DOHH2 (cell line): ENCODE measurements around the gene NDUFS7.

Experiments
- H3F3A ChIP-seq: fragments of 200-600 bp; sonication (generic), shearing (Covaris generic); 2 replicates; pipeline ENCODE4 v1.6.0; 2016; ENCODE audit warnings: antibody characterized with exemption, mild to moderate bottlenecking; ENCODE audit not compliant: control insufficient read depth, insufficient read depth
- H3K27ac ChIP-seq: fragments of 200-600 bp; sonication (generic); 2 replicates; pipeline ENCODE4 v1.5.1; 2014; ENCODE audit warnings: low read depth, mild to moderate bottlenecking, low read length, moderate library complexity
- H3K27me3 ChIP-seq: fragments of 200-600 bp; sonication (generic); 2 replicates; pipeline ENCODE4 v1.6.1; 2014; ENCODE audit warnings: mild to moderate bottlenecking, low read length, mixed read lengths; ENCODE audit not compliant: control insufficient read depth
- H3K36me3 ChIP-seq: fragments of 200-600 bp; sonication (generic); 2 replicates; pipeline ENCODE4 v1.6.1; 2014; ENCODE audit warnings: mild to moderate bottlenecking, low read length, moderate library complexity, mixed read lengths; ENCODE audit not compliant: control insufficient read depth
- H3K4me1 ChIP-seq: fragments of 200-600 bp; sonication (generic); 2 replicates; pipeline ENCODE4 v1.6.1; 2014; ENCODE audit warnings: mild to moderate bottlenecking, low read length, mixed read lengths; ENCODE audit not compliant: control insufficient read depth
- H3K4me2 ChIP-seq: fragments of 200-600 bp; sonication (generic); 2 replicates; pipeline ENCODE4 v1.6.0; 2014; ENCODE audit warnings: mild to moderate bottlenecking, low read length, moderate library complexity
- H3K4me3 ChIP-seq: fragments of 200-600 bp; sonication (generic); 2 replicates; pipeline ENCODE4 v1.5.1; 2014; ENCODE audit warnings: mild to moderate bottlenecking, low read length, mixed read lengths
- H3K79me2 ChIP-seq: fragments of 200-600 bp; sonication (generic); 2 replicates; pipeline ENCODE4 v1.6.1; 2014; ENCODE audit warnings: mild to moderate bottlenecking, low read length, mixed read lengths; ENCODE audit not compliant: control insufficient read depth
- H3K9me2 ChIP-seq: fragments of 200-600 bp; sonication (generic); replicated peaks from 2 replicates; pipeline ENCODE4 v1.6.1; 2014; ENCODE audit warnings: mild to moderate bottlenecking, low read length, mixed read lengths; ENCODE audit not compliant: control insufficient read depth
- H3K9me3 ChIP-seq: fragments of 200-600 bp; sonication (generic); 2 replicates; pipeline ENCODE4 v1.6.1; 2014; ENCODE audit warnings: antibody characterized with exemption, low read length, mixed read lengths; ENCODE audit not compliant: control insufficient read depth, insufficient read depth
- H4K20me1 ChIP-seq: fragments of 200-600 bp; sonication (generic); 2 replicates; pipeline ENCODE4 v1.6.0; 2014; ENCODE audit warnings: low read depth, mild to moderate bottlenecking, antibody characterized with exemption, low read length, moderate library complexity; ENCODE audit not compliant: control insufficient read depth, insufficient read depth
- CTCF ChIP-seq: fragments of 200-600 bp; sonication (generic); IDR thresholded peaks from one replicate; pipeline ENCODE4 v1.5.1; 2014; ENCODE audit warnings: antibody characterized with exemption, mild to moderate bottlenecking, low read depth, low read length; ENCODE audit not compliant: poor library complexity, severe bottlenecking
- EZH2phosphoT487 ChIP-seq: fragments of 200-600 bp; sonication (generic); IDR thresholded peaks from 2 replicates; pipeline ENCODE4 v1.6.1; 2017; ENCODE audit warnings: borderline replicate concordance, mild to moderate bottlenecking, antibody characterized with exemption, low read length, moderate library complexity, mixed read lengths

The NDUFS7 gene

GRCh38 chr19:1377965-1378785 is 5.5 kb upstream of the NDUFS7 start:
- no peak overlapping the region for H3K4me2 ChIP-seq
- H3K4me1 ChIP-seq: peaks cover 6% of the 10 kb centered on the region
- H3K27me3 ChIP-seq: no peaks in the 10 kb centered on the region
- H4K20me1 ChIP-seq: no peaks in the 10 kb centered on the region
- no peak for TF ChIP-seq CTCF
- TF ChIP-seq EZH2phosphoT487: no peak
- no peaks in the 10 kb centered on the region for H3K9me3 ChIP-seq
- H3K27ac ChIP-seq: no peak overlapping the region
- peaks cover 14% of the 10 kb centered on the region for H3K36me3 ChIP-seq
- H3K79me2 ChIP-seq: no peaks in the 10 kb centered on the region
- no peak overlapping the region for H3K4me3 ChIP-seq
- no peaks in the 10 kb centered on the region for H3K9me2 ChIP-seq
- H3F3A ChIP-seq: no peaks in the 10 kb centered on the region

GRCh38 chr19:1379126-1379905 is 4.4 kb upstream of the NDUFS7 start:
- H3K9me3 ChIP-seq: no peaks in the 10 kb centered on the region
- no peak overlapping the region for H3K4me2 ChIP-seq
- peaks cover 6% of the 10 kb centered on the region for H3K4me1 ChIP-seq
- H4K20me1 ChIP-seq: no peaks in the 10 kb centered on the region
- TF ChIP-seq CTCF: no peak
- no peak for TF ChIP-seq EZH2phosphoT487
- H3K36me3 ChIP-seq: peaks cover 9% of the 10 kb centered on the region
- H3K9me2 ChIP-seq: no peaks in the 10 kb centered on the region
- H3K27me3 ChIP-seq: no peaks in the 10 kb centered on the region
- H3K79me2 ChIP-seq: peaks cover 6% of the 10 kb centered on the region
- peaks cover 1% of the 10 kb centered on the region; the same call in 1 of the 2 replicates for H3F3A ChIP-seq
- H3K4me3 ChIP-seq: no peak overlapping the region
- H3K27ac ChIP-seq: no peak overlapping the region

DNA sequence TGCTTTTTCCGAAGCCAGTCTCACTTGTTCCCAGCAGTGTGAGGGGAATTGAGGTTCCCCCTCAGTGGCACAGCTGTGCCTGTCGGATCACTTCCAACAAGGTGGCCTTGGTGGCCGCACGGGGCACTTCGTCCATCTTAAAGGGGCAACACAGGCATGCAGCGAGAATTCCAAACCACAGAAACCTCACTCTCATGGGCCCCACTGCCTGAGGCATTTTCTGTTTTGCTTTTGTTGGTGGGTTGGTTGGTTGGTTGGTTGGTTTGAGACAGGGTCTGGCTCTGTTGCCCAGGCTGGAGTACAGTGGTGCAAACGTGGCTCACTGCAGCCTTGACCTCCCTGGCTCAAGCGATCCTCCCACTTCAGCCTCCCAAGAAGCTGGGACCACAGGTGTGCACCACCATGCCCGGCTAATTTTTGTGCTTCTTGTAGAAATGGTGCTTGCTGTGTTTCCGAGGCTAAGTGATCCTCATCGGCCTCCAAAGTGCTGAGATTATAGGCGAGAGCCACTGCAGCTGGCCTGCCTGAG is 3.7 kb upstream of the NDUFS7 start:
- Histone ChIP-seq H3K79me2 (peaks cover 13% of the 10 kb centered on the region), H3K36me3 (peaks cover 10% of the 10 kb centered on the region), H3K27ac (no peak overlapping the region), H3K4me1 (peaks cover 13% of the 10 kb centered on the region), H3F3A (peaks cover 3% of the 10 kb centered on the region; the same call in 1 of the 2 replicates), H3K4me3 (no peak overlapping the region), H3K9me3 (no peaks in the 10 kb centered on the region), H3K9me2 (no peaks in the 10 kb centered on the region), H3K27me3 (no peaks in the 10 kb centered on the region), H3K4me2 (no peak overlapping the region), H4K20me1 (no peaks in the 10 kb centered on the region)
- no peak for TF ChIP-seq CTCF
- TF ChIP-seq EZH2phosphoT487: no peak
